Cardiac fibroblast (primary cell): ENCODE results near the gene ENTHD1.

Source experiments
- DNase-seq, 2 donors: peaks; one replicate each; pipeline versions ENCODE4 v3.0.0 to v3.0.0-alpha.2; 2010; ENCODE audit warnings: low read depth in 2 of 2
- H3K4me3 ChIP-seq, 2 donors: replicated peaks in 1 of 2; 1 replicate in 1 of 2; 2 replicates in 1 of 2; pipeline ENCODE4 v1.5.1; 2011; ENCODE audit warnings: low read depth in 2 of 2, low read length in 2 of 2, mild to moderate bottlenecking in 2 of 2, moderate library complexity in 1 of 2
- CTCF ChIP-seq: IDR thresholded peaks from one replicate; pipeline ENCODE4 v1.5.1; 2011; ENCODE audit warnings: low read depth, mild to moderate bottlenecking, low read length, inconsistent platforms

ENTHD1 gene

GRCh38 chr22:39748877-39749276 is 144.7 kb downstream of the ENTHD1 start:
- H3K4me3 ChIP-seq, result no peak overlapping the region
- peak; percentile 5 to 17 for DNase-seq
- no peak for TF ChIP-seq CTCF

GRCh38 chr22:39746600-39747262 is 146.8 kb downstream of the ENTHD1 start:
- no peak for TF ChIP-seq CTCF
- no peak overlapping the region for H3K4me3 ChIP-seq
- DNase-seq, result no peak

- no peak overlapping the region for H3K4me3 ChIP-seq
- DNase-seq, result no peak
- TF ChIP-seq CTCF, result no peak
These were observed 147.8 kb downstream of the ENTHD1 start for GRCh38 chr22:39745789-39746188.

- no peak for TF ChIP-seq CTCF
- no peak for DNase-seq
- H3K4me3 ChIP-seq, result no peak overlapping the region
These were observed 149.2 kb downstream of the ENTHD1 start for GRCh38 chr22:39744353-39744752.

GRCh38 chr22:39743935-39744334 is 149.6 kb downstream of the ENTHD1 start:
- TF ChIP-seq CTCF, result no peak
- no peak overlapping the region for H3K4me3 ChIP-seq
- no peak for DNase-seq

- no peak for TF ChIP-seq CTCF
- DNase-seq, result no peak
- H3K4me3 ChIP-seq, result no peak overlapping the region
These were observed 154.1 kb downstream of the ENTHD1 start for GRCh38 chr22:39739338-39740027.

GRCh38 chr22:39738746-39739145 is 154.8 kb downstream of the ENTHD1 start:
- H3K4me3 ChIP-seq, result no peak overlapping the region
- TF ChIP-seq CTCF, result no peak
- DNase-seq, result peak; percentile 30 to 52
